GM23248 (cell line): ENCODE measurements around the gene MAPK8IP1.

ENCODE experiments used
- EZH2 ChIP-seq: fragments of 200-600 bp; sonication (generic); IDR thresholded peaks from 2 replicates; pipeline ENCODE4 v1.6.1; 2018; ENCODE audit warnings: antibody characterized with exemption, mild to moderate bottlenecking; ENCODE audit not compliant: insufficient read depth, poor library complexity, severe bottlenecking
- EZH2phosphoT487 ChIP-seq: fragments of 200-600 bp; sonication (generic); IDR thresholded peaks from 2 replicates; pipeline ENCODE4 v1.6.1; 2018; ENCODE audit warnings: antibody characterized with exemption, moderate library complexity, mild to moderate bottlenecking, low read depth; ENCODE audit not compliant: insufficient read depth

GRCh38 chr11:45949992-45950407, 64.5 kb downstream of the MAPK8IP1 start:
- TF ChIP-seq EZH2phosphoT487, result no peak
- no peak for TF ChIP-seq EZH2
